ENCODE measurements around the gene GLI3. TPM values are rescaled to one million over a fixed set of nuclear protein-coding genes. Genes with fewer than 3 reads are reported as not detected.
A peak's percentile ranks its signal among the peaks of the same experiment; 100 is the strongest.
"Not testable (repeated sequence)": the region's sequence is repeated elsewhere in the genome, so short reads cannot be mapped to it uniquely, and the experiment has no call there.

The GLI3 gene
- total RNA-seq, 2 experiments from 2014 or later: 0.12 TPM; not detected in 1

DNA sequence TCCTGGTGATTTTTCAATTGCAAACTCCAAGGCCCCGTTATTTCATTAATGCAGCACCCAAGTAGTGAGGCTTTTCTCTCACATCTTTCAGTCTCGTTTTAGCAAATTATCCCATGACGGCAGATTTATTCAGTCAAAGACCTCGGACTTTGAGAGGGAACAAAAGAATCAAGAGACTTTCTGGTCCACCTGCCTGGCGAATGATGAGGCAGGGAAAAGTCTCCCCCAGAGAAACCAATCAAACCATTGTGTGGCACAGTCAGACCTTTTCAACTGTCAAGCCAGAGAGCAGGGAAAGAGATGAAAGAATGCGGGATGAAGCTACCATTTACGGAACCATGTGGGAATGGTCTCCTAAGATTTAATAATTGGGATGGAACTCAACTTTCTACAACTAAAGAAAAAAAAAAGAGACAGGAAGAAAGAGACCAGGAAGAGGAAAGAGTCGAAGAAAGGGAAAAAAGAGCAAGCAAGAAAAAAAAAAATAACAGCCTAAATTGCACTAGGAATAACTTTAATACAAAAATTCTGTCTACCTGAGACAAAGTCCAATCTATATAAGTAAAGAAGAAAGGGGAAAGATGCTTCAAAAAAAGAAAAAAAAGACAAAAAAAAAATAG lies 22.8 kb downstream of the GLI3 start:
- Mint-ChIP-seq H3K4me3 (no peak overlapping the region), H3K9me3 (no peaks in the 10 kb centered on the region), H3K36me3 (ENCODE audit: low read depth) (no peaks in the 10 kb centered on the region), H3K4me1 (no peaks in the 10 kb centered on the region), H3K27ac (no peak overlapping the region), H3K27me3 (peaks cover 14% of the 10 kb centered on the region)
- CTCF ChIA-PET: no interaction called here
- POLR2A ChIA-PET: no interaction called here
- no peak for DNase-seq

DNA sequence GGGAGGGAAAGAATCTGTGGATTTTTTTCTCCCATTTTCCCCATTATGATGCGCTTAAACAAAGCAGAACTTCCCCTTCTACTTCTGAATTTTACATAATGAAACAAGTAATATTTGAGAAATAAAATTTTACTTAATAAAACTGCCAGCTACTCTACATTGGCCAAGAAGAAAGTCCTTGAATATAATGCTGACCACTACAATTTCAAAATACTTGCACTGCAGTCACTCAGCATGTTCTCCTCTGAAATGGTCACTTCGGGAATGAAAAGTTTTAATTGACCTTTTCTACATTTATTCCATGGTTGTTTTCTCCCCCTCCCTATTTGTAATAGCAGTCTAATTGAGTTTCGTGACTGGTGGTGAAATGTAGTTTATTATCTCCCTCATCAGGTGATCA lies 23.9 kb downstream of the GLI3 start:
- Mint-ChIP-seq H3K9me3 (no peaks in the 10 kb centered on the region), H3K4me3 (no peak overlapping the region), H3K27me3 (peaks cover 13% of the 10 kb centered on the region), H3K27ac (no peak overlapping the region), H3K36me3 (ENCODE audit: low read depth) (no peaks in the 10 kb centered on the region), H3K4me1 (no peaks in the 10 kb centered on the region)
- POLR2A ChIA-PET: no interaction called here
- CTCF ChIA-PET: no interaction called here
- DNase-seq: no peak

DNA sequence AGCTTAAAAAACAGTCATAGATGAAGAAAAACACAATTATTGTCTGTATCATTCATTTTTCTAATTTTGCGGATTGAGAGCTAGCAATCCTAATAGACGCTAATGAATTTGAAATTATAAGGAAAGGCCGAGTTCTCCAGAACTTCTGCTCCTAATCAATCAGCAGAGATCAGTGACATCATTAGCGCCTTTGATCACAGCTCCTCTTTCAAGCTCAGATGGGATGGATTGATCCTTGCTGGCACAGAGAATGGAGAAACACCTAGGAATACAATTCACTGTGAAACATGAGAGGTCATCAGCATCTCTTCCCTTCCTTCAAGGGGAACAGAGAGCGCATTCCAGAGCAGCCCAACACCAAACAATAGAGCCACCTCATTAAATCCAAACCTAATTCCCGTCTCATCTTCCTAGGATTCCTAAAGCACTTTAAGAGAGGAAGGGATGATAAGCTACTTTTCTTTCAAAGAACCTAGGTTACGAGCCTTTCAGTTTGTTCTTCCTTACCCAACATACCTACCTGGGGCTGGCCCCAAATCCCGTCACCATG lies 24.4 kb downstream of the GLI3 start:
- H3K36me3 Mint-ChIP-seq (ENCODE audit: low read depth): no peaks in the 10 kb centered on the region
- H3K4me3 Mint-ChIP-seq: no peak overlapping the region
- H3K4me1 Mint-ChIP-seq: no peaks in the 10 kb centered on the region
- ChIA-PET CTCF (no interaction called here), POLR2A (no interaction called here)
- H3K27ac Mint-ChIP-seq: no peak overlapping the region
- H3K9me3 Mint-ChIP-seq: no peaks in the 10 kb centered on the region
- DNase-seq: no peak
- H3K27me3 Mint-ChIP-seq: peaks cover 8% of the 10 kb centered on the region

DNA sequence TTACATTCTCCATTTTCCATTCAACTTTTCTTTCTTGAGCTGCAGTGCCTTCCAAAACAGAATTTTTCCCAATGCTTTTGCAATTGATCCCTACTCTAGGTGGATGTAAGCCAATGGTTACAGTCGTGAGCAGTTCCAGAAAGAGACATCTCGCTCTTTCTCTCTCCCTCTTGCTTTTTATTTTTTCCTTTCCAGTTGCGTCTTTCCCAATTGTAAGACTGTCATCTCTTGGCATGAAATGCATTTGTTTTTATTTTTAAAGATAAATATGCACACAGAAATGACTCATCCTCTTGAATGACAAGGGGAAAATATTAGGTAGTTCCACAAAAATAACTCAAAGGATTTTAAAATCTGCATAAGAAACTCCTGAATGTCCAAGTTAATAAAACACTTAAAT lies 25.1 kb downstream of the GLI3 start:
- Mint-ChIP-seq H3K9me3 (no peaks in the 10 kb centered on the region), H3K4me3 (no peak overlapping the region), H3K27ac (no peak overlapping the region), H3K4me1 (no peaks in the 10 kb centered on the region), H3K36me3 (ENCODE audit: low read depth) (no peaks in the 10 kb centered on the region), H3K27me3 (peaks cover 7% of the 10 kb centered on the region)
- POLR2A ChIA-PET: no interaction called here
- CTCF ChIA-PET: no interaction called here
- DNase-seq: no peak

DNA sequence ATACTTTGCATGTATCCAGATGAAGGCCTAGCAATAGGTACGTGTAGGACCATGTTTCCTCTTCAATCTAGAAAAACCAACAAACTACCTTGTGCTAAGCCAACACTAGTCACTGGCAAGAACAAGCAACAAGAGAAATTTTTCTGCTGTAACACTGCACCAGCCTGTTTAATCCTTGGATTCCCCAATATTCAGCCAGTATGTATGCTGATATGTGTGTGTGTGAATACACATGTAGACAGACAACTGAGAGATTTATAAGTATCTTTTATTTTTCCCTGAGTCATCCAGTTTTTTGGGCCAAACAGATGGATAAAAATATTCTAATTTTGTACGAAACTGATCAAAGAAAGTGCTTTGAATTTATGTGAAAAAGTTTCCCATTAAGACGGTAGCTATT lies 26.2 kb downstream of the GLI3 start:
- H3K4me1 Mint-ChIP-seq: no peaks in the 10 kb centered on the region
- CTCF ChIA-PET: no interaction called here
- no peak overlapping the region for H3K4me3 Mint-ChIP-seq
- no peaks in the 10 kb centered on the region for H3K9me3 Mint-ChIP-seq
- no peaks in the 10 kb centered on the region for H3K36me3 Mint-ChIP-seq (ENCODE audit: low read depth)
- POLR2A ChIA-PET: no interaction called here
- peaks cover 4% of the 10 kb centered on the region for H3K27me3 Mint-ChIP-seq
- no peak overlapping the region for H3K27ac Mint-ChIP-seq
- DNase-seq: no peak

DNA sequence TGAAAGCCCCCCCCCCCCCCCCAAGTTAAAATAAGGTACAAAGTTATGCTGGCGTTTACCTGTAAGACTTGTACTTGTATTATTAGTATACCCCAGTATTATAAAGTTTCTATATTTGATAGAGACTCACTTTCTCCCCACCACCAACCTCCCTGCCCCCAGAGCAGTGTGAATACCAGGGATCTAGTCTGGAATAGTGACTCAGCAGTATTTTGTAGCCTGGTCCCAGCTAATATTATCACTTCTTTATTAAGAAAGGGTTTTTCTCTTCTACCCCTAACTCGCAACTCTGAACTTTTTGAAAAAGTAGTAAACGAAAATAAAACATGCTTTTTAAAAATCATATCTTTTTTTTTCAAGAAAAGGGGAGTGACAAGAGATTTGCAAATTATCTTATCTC lies 26.7 kb downstream of the GLI3 start:
- no peaks in the 10 kb centered on the region for H3K9me3 Mint-ChIP-seq
- no peak for DNase-seq
- H3K4me3 Mint-ChIP-seq: no peak overlapping the region
- H3K36me3 Mint-ChIP-seq (ENCODE audit: low read depth): no peaks in the 10 kb centered on the region
- CTCF ChIA-PET: interaction anchor here (1.2 kb wide), 1 partner anchor 17 kb away, joined by 5 read pairs; no protein-coding TSS in a partner anchor
- H3K27me3 Mint-ChIP-seq: peaks cover 4% of the 10 kb centered on the region
- H3K27ac Mint-ChIP-seq: no peak overlapping the region
- peaks cover under 1% of the 10 kb centered on the region for H3K4me1 Mint-ChIP-seq
- POLR2A ChIA-PET: no interaction called here

DNA sequence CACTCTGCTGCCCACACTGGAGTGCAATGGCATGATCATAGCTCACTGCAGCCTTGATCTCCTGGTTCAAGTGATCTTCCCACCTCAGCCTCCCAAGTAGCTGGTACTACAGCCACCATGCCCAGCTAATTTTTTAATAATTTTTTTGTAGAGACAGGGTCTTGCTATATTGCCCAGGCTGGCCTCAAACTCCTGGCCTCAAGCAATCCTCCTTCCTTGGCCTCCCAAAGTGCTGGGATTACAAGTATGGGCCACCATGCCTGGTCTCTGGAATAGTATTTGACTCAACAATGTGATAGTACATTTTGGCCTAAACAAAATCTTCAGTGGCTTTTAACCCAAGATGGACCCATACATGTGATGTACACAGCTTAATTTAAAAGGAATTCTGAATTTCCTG lies 27.9 kb downstream of the GLI3 start:
- H3K36me3 Mint-ChIP-seq (ENCODE audit: low read depth); DNase-seq; H3K4me3 Mint-ChIP-seq; H3K27ac Mint-ChIP-seq; H3K9me3 Mint-ChIP-seq; H3K4me1 Mint-ChIP-seq; POLR2A ChIA-PET; H3K27me3 Mint-ChIP-seq: not testable (repeated sequence)
- CTCF ChIA-PET: interaction anchor here (0.6 to 1.2 kb wide), 2 partner anchors 18 to 1584 kb away, joined by 3 to 5 read pairs; no protein-coding TSS in a partner anchor

DNA sequence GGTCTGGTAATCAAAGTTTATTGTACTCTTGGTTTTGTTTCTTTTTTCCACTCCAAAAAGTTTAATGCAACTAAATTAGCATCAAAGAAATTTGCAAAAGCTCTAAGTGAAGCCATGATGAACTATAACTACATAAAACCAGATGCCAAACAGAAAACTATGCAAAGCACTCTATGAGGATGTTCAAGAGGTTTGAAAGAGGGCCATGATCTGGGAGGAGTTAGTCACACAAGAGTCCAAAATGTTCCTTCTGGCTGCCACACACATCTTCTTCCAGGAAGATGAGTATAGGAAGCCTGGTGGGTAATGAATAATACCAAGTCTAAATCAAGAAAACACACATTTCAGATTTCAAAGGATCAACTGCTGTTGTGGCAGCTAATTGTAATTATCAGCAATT lies 28.4 kb downstream of the GLI3 start:
- no peak overlapping the region for H3K27ac Mint-ChIP-seq

DNA sequence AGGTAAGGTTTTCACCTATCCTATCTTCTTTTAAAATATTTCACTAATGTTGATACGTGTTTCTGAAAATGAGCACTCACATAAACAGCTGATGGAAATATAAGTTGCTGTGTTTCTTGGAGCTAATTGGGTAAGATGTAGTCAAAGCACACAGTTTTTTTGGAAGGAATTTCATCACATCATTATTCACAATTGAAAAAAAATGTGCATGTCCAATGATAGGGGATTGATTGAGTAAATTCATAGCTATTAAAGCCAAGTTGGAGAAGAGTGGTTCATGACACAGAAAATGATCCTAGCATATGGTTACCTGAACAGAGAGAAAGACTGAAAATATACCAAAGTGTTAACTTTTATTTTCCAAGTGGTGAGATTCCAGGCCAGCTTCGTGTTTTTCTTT lies 29.6 kb downstream of the GLI3 start:
- CTCF ChIA-PET: no interaction called here
- Mint-ChIP-seq H3K4me1 (peaks cover 3% of the 10 kb centered on the region), H3K27me3 (peaks cover 7% of the 10 kb centered on the region), H3K4me3 (no peak overlapping the region), H3K27ac (no peak overlapping the region), H3K9me3 (no peaks in the 10 kb centered on the region), H3K36me3 (ENCODE audit: low read depth) (no peaks in the 10 kb centered on the region)
- POLR2A ChIA-PET: no interaction called here
- DNase-seq: no peak

More for the DNA sequence above, 28.4 kb downstream of the GLI3 start:
- POLR2A ChIA-PET: no interaction called here
- H3K27me3 Mint-ChIP-seq: peaks cover 5% of the 10 kb centered on the region
- DNase-seq: no peak
- H3K4me3 Mint-ChIP-seq: no peak overlapping the region
- no peaks in the 10 kb centered on the region for H3K9me3 Mint-ChIP-seq
- peaks cover 3% of the 10 kb centered on the region for H3K4me1 Mint-ChIP-seq
- H3K36me3 Mint-ChIP-seq (ENCODE audit: low read depth): no peaks in the 10 kb centered on the region
- CTCF ChIA-PET: no interaction called here

DNA sequence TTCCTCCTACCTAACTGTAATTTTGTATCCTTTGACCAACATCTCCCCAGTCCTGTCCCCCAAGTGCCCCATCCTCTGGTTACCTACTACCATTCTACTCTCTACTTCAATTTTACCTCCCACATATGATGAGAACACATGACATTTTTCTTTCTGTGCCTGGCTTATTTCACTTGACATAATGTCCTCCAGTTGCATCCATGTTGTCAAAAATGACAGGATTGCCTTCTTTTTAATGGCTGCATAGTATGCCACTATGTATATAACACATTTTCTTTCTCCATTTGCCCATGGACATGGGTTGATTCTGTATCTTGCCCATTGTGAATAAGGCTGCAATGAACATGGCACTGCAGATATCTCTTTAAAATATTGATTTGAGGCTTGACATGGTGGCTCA lies 33.7 kb downstream of the GLI3 start:
- Mint-ChIP-seq H3K4me1 (peaks cover 13% of the 10 kb centered on the region), H3K9me3 (no peaks in the 10 kb centered on the region), H3K27me3 (peaks cover 7% of the 10 kb centered on the region), H3K4me3 (no peak overlapping the region), H3K36me3 (ENCODE audit: low read depth) (no peaks in the 10 kb centered on the region), H3K27ac (no peak overlapping the region)
- CTCF ChIA-PET: no interaction called here
- POLR2A ChIA-PET: no interaction called here
- DNase-seq: no peak

DNA sequence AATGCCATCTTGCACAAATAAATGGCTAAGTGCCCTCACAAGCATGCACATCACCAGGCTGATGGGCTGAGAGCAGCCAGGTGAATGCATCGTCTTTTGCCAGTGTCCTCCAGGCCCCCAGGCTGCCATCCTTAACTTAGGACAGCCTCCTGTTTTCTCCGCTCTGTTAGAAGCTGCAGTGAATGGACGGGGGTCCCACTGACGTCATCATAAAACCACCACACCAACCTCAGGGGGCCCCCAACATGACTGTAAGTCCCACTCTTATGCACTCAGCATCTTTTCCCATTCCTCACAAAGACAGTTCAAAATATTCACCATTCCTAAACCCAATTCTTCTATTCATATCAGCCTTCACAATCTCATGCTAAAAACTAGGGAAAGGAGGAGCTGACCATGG lies 34.4 kb downstream of the GLI3 start:
- Mint-ChIP-seq H3K27ac (no peak overlapping the region), H3K9me3 (no peaks in the 10 kb centered on the region), H3K4me3 (no peak overlapping the region), H3K4me1 (peaks cover 15% of the 10 kb centered on the region), H3K36me3 (ENCODE audit: low read depth) (no peaks in the 10 kb centered on the region), H3K27me3 (peaks cover 7% of the 10 kb centered on the region)
- ChIA-PET CTCF (no interaction called here), POLR2A (no interaction called here)
- DNase-seq: no peak

DNA sequence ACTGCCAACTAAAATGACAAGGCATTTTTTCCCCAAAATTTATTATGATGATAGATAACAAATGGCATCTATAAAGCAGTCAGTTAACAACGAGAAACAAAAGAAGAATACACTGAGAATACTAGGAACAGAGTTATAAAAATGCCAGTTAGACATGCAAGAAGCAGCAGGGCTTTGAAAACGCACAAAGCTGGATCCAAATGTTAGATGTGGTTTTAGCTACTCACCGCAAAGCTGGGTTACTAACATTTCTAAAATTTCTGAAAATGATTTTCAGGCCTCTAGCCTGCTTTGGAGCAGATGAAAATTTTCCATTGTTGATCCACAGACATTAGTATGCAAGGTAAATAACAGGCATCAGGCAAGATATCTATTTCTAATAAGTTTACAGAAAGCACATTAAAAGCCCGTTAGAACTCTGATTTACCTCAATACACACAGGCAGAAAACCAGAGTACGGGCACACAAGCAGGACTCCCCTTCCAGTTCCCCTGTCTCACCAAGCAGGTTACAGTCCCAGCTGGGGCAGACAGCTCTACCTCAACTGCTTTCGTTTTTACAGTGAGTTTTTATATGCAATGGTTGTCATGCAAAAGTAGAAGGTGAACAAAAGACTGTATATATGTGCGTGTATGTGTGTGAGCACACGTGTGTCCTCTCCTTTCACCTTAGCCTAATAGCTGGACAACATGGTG lies 37.9 kb downstream of the GLI3 start:
- ChIA-PET CTCF (no interaction called here), POLR2A (no interaction called here)
- peaks cover 11% of the 10 kb centered on the region for H3K4me1 Mint-ChIP-seq
- H3K27me3 Mint-ChIP-seq: peaks cover 2% of the 10 kb centered on the region
- H3K9me3 Mint-ChIP-seq: no peaks in the 10 kb centered on the region
- peak; percentile 21 for DNase-seq
- H3K27ac Mint-ChIP-seq: peak overlapping the region; percentile 63
- no peak overlapping the region for H3K4me3 Mint-ChIP-seq
- no peaks in the 10 kb centered on the region for H3K36me3 Mint-ChIP-seq (ENCODE audit: low read depth)

DNA sequence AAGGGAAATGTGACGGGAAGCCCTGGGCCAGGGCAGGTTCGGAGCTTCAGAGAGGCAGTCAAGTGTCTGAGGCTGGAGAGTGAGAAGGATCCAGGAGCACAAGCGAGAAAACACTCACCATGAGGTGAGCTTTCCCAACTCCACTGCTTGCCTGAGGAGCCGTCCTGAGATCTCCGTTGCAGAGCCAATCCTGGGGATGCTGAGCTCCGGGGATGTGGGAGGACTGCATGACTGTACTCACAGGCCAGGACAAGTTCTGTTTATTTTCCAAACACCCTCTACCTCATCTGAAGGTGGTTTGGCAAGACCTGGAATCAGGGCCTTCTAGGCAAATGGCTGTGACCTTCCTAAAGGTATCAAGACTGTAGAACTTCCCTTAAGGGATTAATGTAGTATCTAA lies 38.7 kb downstream of the GLI3 start:
- Mint-ChIP-seq H3K4me3 (no peak overlapping the region), H3K27me3 (peaks cover 2% of the 10 kb centered on the region), H3K4me1 (peaks cover 18% of the 10 kb centered on the region), H3K36me3 (ENCODE audit: low read depth) (no peaks in the 10 kb centered on the region), H3K27ac (no peak overlapping the region), H3K9me3 (no peaks in the 10 kb centered on the region)
- CTCF ChIA-PET: no interaction called here
- POLR2A ChIA-PET: no interaction called here
- DNase-seq: no peak

DNA sequence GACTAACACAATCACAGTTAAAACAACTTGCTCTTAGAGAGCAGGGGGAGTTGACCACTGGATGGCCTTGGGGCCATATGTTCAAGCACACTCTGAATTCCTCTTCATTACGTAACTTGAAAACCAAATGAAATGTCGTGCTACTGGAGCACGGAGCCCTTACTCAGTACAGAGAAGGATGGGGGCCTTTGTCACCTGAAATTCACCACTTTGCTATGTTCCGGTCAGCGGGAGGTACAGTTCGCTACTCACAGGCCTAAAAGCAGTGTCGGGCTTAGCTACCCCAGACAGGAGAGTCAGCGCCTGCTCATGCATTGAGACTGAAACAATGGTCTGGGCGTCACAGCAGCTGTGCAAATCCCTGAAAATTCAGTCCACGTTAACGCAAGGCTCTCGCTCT lies 39.6 kb downstream of the GLI3 start:
- Mint-ChIP-seq H3K4me1 (peaks cover 23% of the 10 kb centered on the region), H3K27ac (no peak overlapping the region), H3K9me3 (no peaks in the 10 kb centered on the region), H3K27me3 (no peaks in the 10 kb centered on the region), H3K4me3 (no peak overlapping the region), H3K36me3 (ENCODE audit: low read depth) (no peaks in the 10 kb centered on the region)
- ChIA-PET POLR2A (no interaction called here), CTCF (no interaction called here)
- no peak for DNase-seq
